GM20431 (cell line): ENCODE results near the gene ABHD10.
"Not testable (repeated sequence)": the region's sequence is repeated elsewhere in the genome, so short reads cannot be mapped to it uniquely, and the experiment has no call there.

Experiments
- in situ Hi-C: fragments of 300-500 bp; cut with MseI, MboI; formaldehyde crosslinking; loops from one replicate; pipeline ENCODE4 v1.15.0; 2020; ENCODE audit warnings: low sequenced_read_pairs; ENCODE audit not compliant: unreplicated experiment

The ABHD10 gene

GRCh38 chr3:112017091-112017490 lies 38.3 kb downstream of the ABHD10 start:
- in situ Hi-C loops = no loop called here

GRCh38 chr3:112018712-112019111 lies 39.9 kb downstream of the ABHD10 start:
- in situ Hi-C loops = no loop called here

GRCh38 chr3:112019716-112020115 lies 40.9 kb downstream of the ABHD10 start:
- in situ Hi-C loops = no loop called here

GRCh38 chr3:112020674-112021085 lies 41.9 kb downstream of the ABHD10 start:
- in situ Hi-C loops = no loop called here

GRCh38 chr3:112027142-112027541 lies 48.3 kb downstream of the ABHD10 start:
- in situ Hi-C loops = no loop called here

DNA sequence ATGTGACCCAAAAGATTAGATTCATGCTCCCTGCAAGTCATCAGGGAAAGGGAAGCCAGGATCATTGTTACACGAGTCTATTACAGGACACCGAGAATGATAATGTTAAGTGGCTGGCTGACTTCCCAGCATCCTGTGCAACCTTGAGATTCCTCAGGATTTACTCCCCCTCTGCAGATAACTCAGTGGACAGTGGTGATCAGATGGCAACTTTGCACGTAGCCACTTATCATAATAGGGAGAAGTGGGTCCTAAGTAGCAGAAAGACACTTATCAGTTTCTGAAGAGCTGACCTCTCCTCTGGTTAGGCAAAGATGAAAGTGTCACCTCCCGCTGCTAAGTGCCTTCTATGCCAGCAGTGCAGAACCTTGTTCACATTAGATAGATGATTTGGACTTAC lies 49.0 kb downstream of the ABHD10 start:
- in situ Hi-C loops = no loop called here

DNA sequence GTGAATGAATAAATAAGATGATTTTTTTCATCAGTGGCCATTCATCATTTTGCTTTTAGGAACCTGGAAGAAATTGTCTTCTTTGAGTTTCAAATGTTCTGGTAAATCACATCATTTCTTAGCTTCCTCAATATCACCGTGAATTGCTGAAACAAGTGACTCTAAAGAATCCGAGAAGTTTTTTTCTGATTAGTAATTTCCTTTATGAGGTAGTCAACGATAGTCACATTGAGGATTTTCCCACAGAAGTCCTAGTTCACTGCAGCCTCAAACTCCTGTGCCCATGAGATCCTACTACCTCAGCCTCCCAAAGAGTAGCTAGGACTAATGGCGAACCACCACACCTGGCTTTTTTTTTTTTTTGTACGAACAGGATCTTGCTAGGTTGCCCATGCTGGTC lies 52.1 kb downstream of the ABHD10 start:
- in situ Hi-C loops = no loop called here

GRCh38 chr3:112032098-112032731 lies 53.4 kb downstream of the ABHD10 start:
- in situ Hi-C loops = no loop called here

GRCh38 chr3:112034436-112034835 lies 55.6 kb downstream of the ABHD10 start, which contains the start of gene TMPRSS7:
Gene TMPRSS7, plus strand, starts transcription at chr3:112034736. Its CDS starts 110 bp downstream, at chr3:112034846.
- in situ Hi-C loops = no loop called here

GRCh38 chr3:112035241-112035640 lies 56.4 kb downstream of the ABHD10 start:
- in situ Hi-C loops = no loop called here

DNA sequence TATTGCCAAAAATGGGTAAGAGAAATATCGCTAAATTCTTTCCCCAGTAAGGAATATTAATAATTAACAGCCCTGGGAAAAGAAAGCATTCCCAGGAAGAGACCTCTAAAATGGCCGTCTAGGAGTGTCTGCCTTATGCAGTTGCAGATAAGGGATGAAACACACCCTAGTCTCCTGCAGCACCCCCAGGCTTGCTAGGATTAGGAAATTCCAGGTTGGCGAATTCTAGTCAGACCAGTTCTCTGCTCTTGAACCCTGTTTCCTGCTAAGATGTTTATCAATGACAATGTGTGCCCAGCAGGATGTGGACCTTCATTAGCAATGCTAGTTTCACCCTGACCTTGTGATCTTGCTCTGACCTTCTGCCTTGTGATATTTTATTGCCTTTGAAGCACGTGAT lies 58.4 kb downstream of the ABHD10 start:
- in situ Hi-C loops = not testable (repeated sequence)

GRCh38 chr3:112038863-112039262 lies 60.0 kb downstream of the ABHD10 start:
- in situ Hi-C loops = no loop called here

- in situ Hi-C loops = no loop called here
Observed at GRCh38 chr3:112041321-112041720, 62.5 kb downstream of the ABHD10 start.

DNA sequence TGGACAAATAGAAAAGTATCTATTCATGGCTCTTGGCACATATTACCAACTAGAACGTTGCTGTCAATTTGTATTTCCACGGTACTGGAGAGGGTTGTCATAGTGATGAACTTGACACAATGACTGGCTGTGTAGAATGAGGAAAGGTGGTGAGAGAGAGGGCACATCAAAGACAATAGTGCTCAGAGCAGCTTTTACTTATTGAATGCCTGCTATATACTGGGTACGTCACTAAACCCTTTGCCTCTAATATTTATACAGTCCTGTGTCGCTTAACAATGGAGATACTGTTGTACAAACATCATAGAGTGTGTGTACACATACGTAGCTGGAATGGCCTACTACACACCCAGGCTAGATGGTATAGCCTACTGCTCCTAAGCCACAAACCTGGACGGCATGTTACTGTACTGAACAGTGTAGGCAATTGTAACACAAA lies 64.0 kb downstream of the ABHD10 start:
- in situ Hi-C loops = no loop called here
